Endothelial cell of umbilical vein (primary cell): ENCODE measurements around the gene HSPB6. TPM values are rescaled to one million over a fixed set of nuclear protein-coding genes. Genes with fewer than 3 reads are reported as not detected.

ENCODE experiments used
- BruUV-seq: library from RNA; stranded (reverse); fragments of 400-500 nt; replicated peaks from 2 replicates; lab custom pipeline; 2021; lab: Mats Ljungman, UMichigan
- CTCF ChIA-PET: fragments of 300-600, 350-600 bp; sonication (Branson Sonifier 250); formaldehyde crosslinking; loops from one replicate; lab custom pipeline; 2021; ENCODE audit warnings: antibody characterized with exemption, inconsistent platforms; lab: Charles Lee
- POLR2A ChIA-PET: fragments of 300-600, 350-600 bp; sonication (Branson Sonifier 250); formaldehyde crosslinking; loops from one replicate; lab custom pipeline; 2021; ENCODE audit warnings: antibody characterized with exemption, inconsistent platforms; lab: Charles Lee
- DNase-seq: peaks from one replicate; pipeline ENCODE4 v3.0.0-alpha.2; 2011; ENCODE audit warnings: low read depth, low spot score
- FAIRE-seq: peaks from 2 replicates; lab custom pipeline; 2011; peaks lifted over from hg19 to GRCh38; lab: Jason Lieb, UNC
- H2AFZ ChIP-seq: 2 replicates; pipeline ENCODE4 v1.6.0; 2012; ENCODE audit warnings: low read depth, low read length, control low read depth, inconsistent platforms
- H3K27ac ChIP-seq: 2 replicates; pipeline ENCODE4 v1.5.1; 2011; ENCODE audit warnings: low read depth, mild to moderate bottlenecking, control low read depth, low read length, moderate library complexity; ENCODE audit not compliant: insufficient read depth
- H3K27me3 ChIP-seq, 2 experiments: 2 replicates each; pipeline versions ENCODE4 v1.6.0 to v1.6.1; 2011; ENCODE audit warnings: low read length in 2 of 2, mixed read lengths in 1 of 2; ENCODE audit not compliant: control insufficient read depth in 2 of 2, insufficient read depth in 2 of 2
- H3K36me3 ChIP-seq, 2 experiments: 2 replicates in 1 of 2; 3 replicates in 1 of 2; pipeline ENCODE4 v1.5.1; 2011; ENCODE audit warnings: low read length in 2 of 2, mild to moderate bottlenecking in 1 of 2, moderate library complexity in 1 of 2; ENCODE audit not compliant: control insufficient read depth in 2 of 2, insufficient read depth in 2 of 2; ENCODE audit errors: extremely low read depth in 1 of 2
- H3K4me1 ChIP-seq: 3 replicates; pipeline ENCODE4 v1.5.1; 2011; ENCODE audit warnings: mild to moderate bottlenecking, low read length; ENCODE audit not compliant: control insufficient read depth, insufficient read depth; ENCODE audit errors: extremely low read depth
- H3K4me2 ChIP-seq: 2 replicates; pipeline ENCODE4 v1.6.1; 2011; ENCODE audit warnings: low read length, control low read depth, mixed read lengths; ENCODE audit not compliant: insufficient read depth
- H3K4me3 ChIP-seq, 3 experiments: fragments of 200-600 bp in 1 of 3; sonication (generic), shearing (Covaris generic) in 1 of 3; replicated peaks in 1 of 3; 2 replicates each; pipeline ENCODE4 v1.5.1; 2011 to 2016; ENCODE audit warnings: control low read depth in 3 of 3, low read length in 3 of 3, mild to moderate bottlenecking in 2 of 3, inconsistent platforms in 1 of 3, low read depth in 1 of 3, moderate library complexity in 1 of 3; ENCODE audit not compliant: insufficient read depth in 1 of 3
- H3K79me2 ChIP-seq: 2 replicates; pipeline ENCODE4 v1.6.0; 2012; ENCODE audit warnings: low read length, inconsistent platforms; ENCODE audit not compliant: control insufficient read depth, insufficient read depth
- H3K9ac ChIP-seq: replicated peaks from 2 replicates; pipeline ENCODE3; 2011; ENCODE audit warnings: low read length, control low read depth; ENCODE audit not compliant: insufficient read depth; ENCODE audit errors: extremely low read depth
- H3K9me1 ChIP-seq: replicated peaks from 3 replicates; pipeline ENCODE4 v1.6.0; 2011; ENCODE audit warnings: mild to moderate bottlenecking, low read length; ENCODE audit not compliant: control insufficient read depth, insufficient read depth; ENCODE audit errors: extremely low read depth
- H3K9me3 ChIP-seq: replicated peaks from 2 replicates; pipeline ENCODE4 v1.5.1; 2012; ENCODE audit warnings: low read length, inconsistent platforms; ENCODE audit not compliant: control insufficient read depth, insufficient read depth
- H4K20me1 ChIP-seq: replicated peaks from 2 replicates; pipeline ENCODE3; 2011; ENCODE audit warnings: mild to moderate bottlenecking, low read length; ENCODE audit not compliant: control insufficient read depth, insufficient read depth; ENCODE audit errors: extremely low read depth
- EZH2 ChIP-seq: IDR thresholded peaks from 2 replicates; pipeline ENCODE4 v1.6.1; 2012; ENCODE audit warnings: borderline replicate concordance, low read depth, mild to moderate bottlenecking, moderate library complexity, low read length, inconsistent platforms; ENCODE audit not compliant: severe bottlenecking
- FOS ChIP-seq: IDR thresholded peaks from 2 replicates; pipeline ENCODE4 v1.6.1; 2011; ENCODE audit warnings: mild to moderate bottlenecking, low read length, moderate library complexity, borderline replicate concordance; ENCODE audit not compliant: insufficient read depth
- GATA2 ChIP-seq: IDR thresholded peaks from 2 replicates; pipeline ENCODE4 v1.7.0; 2011; ENCODE audit warnings: low read depth, mild to moderate bottlenecking, moderate library complexity, mixed read lengths, low read length; ENCODE audit not compliant: insufficient read length, insufficient read depth
- JUN ChIP-seq: IDR thresholded peaks from 2 replicates; pipeline ENCODE4 v1.6.1; 2011; ENCODE audit warnings: borderline replicate concordance, low read depth; ENCODE audit not compliant: insufficient read length, insufficient read depth
- MAX ChIP-seq: IDR thresholded peaks from 2 replicates; pipeline ENCODE4 v1.6.1; 2011; ENCODE audit not compliant: insufficient read depth, insufficient read length
- MYC ChIP-seq: IDR thresholded peaks from one replicate; pipeline ENCODE4 v1.6.1; 2011; ENCODE audit warnings: mild to moderate bottlenecking, low read depth, low read length
- POLR2A ChIP-seq: IDR thresholded peaks from 2 replicates; pipeline ENCODE4 v1.6.1; 2012; ENCODE audit warnings: low read depth, mild to moderate bottlenecking, control low read depth, low read length
- POLR2AphosphoS5 ChIP-seq: IDR thresholded peaks from 2 replicates; pipeline ENCODE4 v1.6.1; 2012; ENCODE audit warnings: low read depth, mild to moderate bottlenecking, control low read depth, low read length, moderate library complexity; ENCODE audit not compliant: insufficient read depth
- dilution Hi-C: fragments of 300-500 bp; cut with MboI; formaldehyde crosslinking; loops from one replicate; pipeline ENCODE4 v1.15.0; 2019; ENCODE audit warnings: low sequenced_read_pairs; ENCODE audit not compliant: extremely low pct_ligation_motif_present
- intact Hi-C: fragments of 100-400 bp; cut with micrococcal nuclease; formaldehyde crosslinking; loops from one replicate; pipeline ENCODE4 v1.10.0; 2022
- polyA plus RNA-seq, 4 experiments: library from polyadenylated mRNA; depleted of rRNA in 3 of 4; stranded (reverse) in 3 of 4; unstranded in 1 of 4; fragments of >200 nt; gene quantifications; 2 replicates each; pipeline versions ENCODE4 v1.2.1 to v1.2.3, GENCODE V29; 2011 to 2012; ENCODE audit warnings: missing spikeins in 1 of 4
- total RNA-seq: library from RNA; stranded (reverse); gene quantifications from 2 replicates; pipeline ENCODE4 v1.2.3, GENCODE V29; 2021
- TF ChIP-seq, protein P1 (sequence below), 2 donors: IDR thresholded peaks; 1 replicate in 1 of 2; 2 replicates in 1 of 2; pipeline ENCODE4 v1.5.1; 2011; ENCODE audit warnings: low read length in 2 of 2, mild to moderate bottlenecking in 2 of 2, moderate library complexity in 2 of 2, control low read depth in 1 of 2, inconsistent platforms in 1 of 2, low read depth in 1 of 2; ENCODE audit not compliant: insufficient read depth in 1 of 2; ENCODE audit errors: extremely low read depth in 1 of 2

HSPB6 gene
- total and polyA plus RNA-seq, 2 donors (not counting 3 experiments of a cell fraction or from before 2014, with no cell fraction given), result 3.4 to 6.2 TPM

GRCh38 chr19:35757749-35758608, 1.1 kb upstream of the HSPB6 start, which contains the start of gene PROSER3:
Gene PROSER3 (plus strand): TSS chr19:35758176. CDS start chr19:35758216, 40 bp downstream.
- ChIA-PET CTCF (interaction anchor here (0.8 to 0.9 kb wide), 3 partner anchors 10 to 18 kb away, joined by 3 to 4 read pairs (median 3); partner anchors contain the start of gene LIN37), POLR2A (interaction anchor here (0.9 to 1.0 kb wide), 2 partner anchors 10 to 17 kb away, joined by 3 to 5 read pairs; partner anchors contain the start of gene LIN37)
- Histone ChIP-seq H3K4me3 (peak within 1 kb of the TSS; percentile 59 to 89 (median 82)), H3K9me1 (no peaks in the 10 kb centered on the region), H3K27ac (peak within 1 kb of the TSS; percentile 84), H3K79me2 (peaks cover 14% of the 10 kb centered on the region), H3K9ac (peak within 1 kb of the TSS; percentile 90), H3K9me3 (no peaks in the 10 kb centered on the region), H3K4me2 (peak within 1 kb of the TSS; percentile 75), H3K27me3 (no peaks in the 10 kb centered on the region), H3K4me1 (peaks cover 22% of the 10 kb centered on the region), H3K36me3 (peaks cover 0 to 11% of the 10 kb centered on the region in 2 experiments), H2AFZ (peak within 1 kb of the TSS; percentile 71), H4K20me1 (no peaks in the 10 kb centered on the region)
- peak; percentile 99 for DNase-seq
- peak; percentile 99 for FAIRE-seq
- TF ChIP-seq MAX (no peak), MYC (no peak), GATA2 (no peak), JUN (no peak), POLR2AphosphoS5 (peak; percentile 75), EZH2 (no peak), POLR2A (peak; percentile 29), FOS (no peak)
- TF ChIP-seq, protein P1, sequence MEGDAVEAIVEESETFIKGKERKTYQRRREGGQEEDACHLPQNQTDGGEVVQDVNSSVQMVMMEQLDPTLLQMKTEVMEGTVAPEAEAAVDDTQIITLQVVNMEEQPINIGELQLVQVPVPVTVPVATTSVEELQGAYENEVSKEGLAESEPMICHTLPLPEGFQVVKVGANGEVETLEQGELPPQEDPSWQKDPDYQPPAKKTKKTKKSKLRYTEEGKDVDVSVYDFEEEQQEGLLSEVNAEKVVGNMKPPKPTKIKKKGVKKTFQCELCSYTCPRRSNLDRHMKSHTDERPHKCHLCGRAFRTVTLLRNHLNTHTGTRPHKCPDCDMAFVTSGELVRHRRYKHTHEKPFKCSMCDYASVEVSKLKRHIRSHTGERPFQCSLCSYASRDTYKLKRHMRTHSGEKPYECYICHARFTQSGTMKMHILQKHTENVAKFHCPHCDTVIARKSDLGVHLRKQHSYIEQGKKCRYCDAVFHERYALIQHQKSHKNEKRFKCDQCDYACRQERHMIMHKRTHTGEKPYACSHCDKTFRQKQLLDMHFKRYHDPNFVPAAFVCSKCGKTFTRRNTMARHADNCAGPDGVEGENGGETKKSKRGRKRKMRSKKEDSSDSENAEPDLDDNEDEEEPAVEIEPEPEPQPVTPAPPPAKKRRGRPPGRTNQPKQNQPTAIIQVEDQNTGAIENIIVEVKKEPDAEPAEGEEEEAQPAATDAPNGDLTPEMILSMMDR (IDR thresholded peaks at IDR 0.05; ENCODE audit: extremely low read depth in 1 of 2, insufficient read depth in 1 of 2, low read depth in 1 of 2, low read length in 2 of 2), result no peak
- dilution Hi-C loops (no loop called here), intact Hi-C loops (loop anchor here (1.0 to 5.0 kb wide), 6 partner anchors 10 to 296 kb away; partner anchors contain the start of genes ARHGAP33, COX6B1, LIN37 and PSENEN)
- TSS peak; percentile 59 for BruUV-seq
